BJ (cell line): ENCODE measurements around the gene CYP2D6. TPM values are rescaled to one million over a fixed set of nuclear protein-coding genes. Genes with fewer than 3 reads are reported as not detected.
"Not testable (repeated sequence)": the region's sequence is repeated elsewhere in the genome, so short reads cannot be mapped to it uniquely, and the experiment has no call there.

Experiments used
- CTCF ChIA-PET: fragments of 350-600 bp; formaldehyde crosslinking; extraction: SDS; loops from one replicate; lab custom pipeline; 2021; ENCODE audit warnings: antibody characterized with exemption, inconsistent platforms; lab: Yijun Ruan, JAX
- POLR2A ChIA-PET: fragments of 300-600 bp; sonication (Branson Sonifier 250); formaldehyde crosslinking; extraction: SDS; loops from one replicate; lab custom pipeline; 2021; ENCODE audit warnings: antibody characterized with exemption; lab: Charles Lee
- DNase-seq: peaks from one replicate; pipeline ENCODE4 v3.0.0-alpha.2; 2011; ENCODE audit warnings: low read depth
- H3K27me3 ChIP-seq: 2 replicates; pipeline ENCODE4 v1.6.0; 2011; ENCODE audit warnings: low read length; ENCODE audit not compliant: control insufficient read depth, insufficient read depth
- H3K36me3 ChIP-seq: 2 replicates; pipeline ENCODE4 v1.5.1; 2011; ENCODE audit warnings: low read length; ENCODE audit not compliant: control insufficient read depth, insufficient read depth
- H3K4me3 ChIP-seq: 2 replicates; pipeline ENCODE4 v1.5.1; 2011; ENCODE audit warnings: low read depth, mild to moderate bottlenecking, control low read depth, low read length
- polyA plus RNA-seq: library from polyadenylated mRNA; depleted of rRNA; stranded (reverse); fragments of >200 nt; gene quantifications from 2 replicates; pipeline ENCODE4 v1.2.3, GENCODE V29; 2011
- TF ChIP-seq, protein P1 (sequence below): IDR thresholded peaks from 2 replicates; pipeline ENCODE4 v1.5.1; 2011; ENCODE audit warnings: low read depth, mild to moderate bottlenecking, control low read depth, inconsistent platforms, low read length, moderate library complexity; ENCODE audit not compliant: insufficient read depth

CYP2D6 gene
- polyA plus RNA-seq, 1 experiment: 0.77 TPM

DNA sequence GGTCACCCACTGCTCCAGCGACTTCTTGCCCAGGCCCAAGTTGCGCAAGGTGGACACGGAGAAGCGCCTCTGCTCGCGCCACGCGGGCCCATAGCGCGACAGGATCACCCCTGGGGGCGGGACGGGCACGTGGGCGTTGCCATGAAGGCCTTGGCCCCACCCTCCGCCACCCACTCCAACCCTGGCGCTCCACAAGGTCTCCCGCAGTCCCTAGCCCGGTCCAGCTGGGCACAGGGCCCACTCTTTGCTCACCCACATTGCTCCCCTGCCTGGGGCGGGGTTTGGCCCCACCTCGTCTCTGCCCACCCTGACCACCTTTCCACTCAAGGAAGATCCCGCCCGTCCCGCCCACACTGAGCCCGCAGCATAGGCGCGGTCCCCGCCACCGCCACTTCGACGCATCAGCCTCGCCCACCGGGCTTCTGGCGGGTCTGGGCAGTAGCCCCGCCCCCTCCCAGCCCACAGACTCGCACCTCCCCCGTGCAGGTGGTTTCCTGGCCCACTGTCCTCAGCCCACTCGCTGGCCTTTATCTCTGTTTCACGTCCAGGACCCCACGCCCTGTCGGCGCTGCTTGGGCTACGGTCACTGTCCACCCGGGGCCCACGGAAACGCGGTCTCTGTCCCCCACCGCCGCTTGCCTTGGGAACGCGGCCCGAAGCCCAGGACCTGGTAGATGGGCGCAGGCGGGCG, 12.3 kb upstream of the CYP2D6 start:
- ChIA-PET POLR2A (no interaction called here), CTCF (no interaction called here)
- Histone ChIP-seq H3K27me3 (no peaks in the 10 kb centered on the region), H3K4me3 (no peak overlapping the region), H3K36me3 (no peaks in the 10 kb centered on the region)
- TF ChIP-seq, protein P1, sequence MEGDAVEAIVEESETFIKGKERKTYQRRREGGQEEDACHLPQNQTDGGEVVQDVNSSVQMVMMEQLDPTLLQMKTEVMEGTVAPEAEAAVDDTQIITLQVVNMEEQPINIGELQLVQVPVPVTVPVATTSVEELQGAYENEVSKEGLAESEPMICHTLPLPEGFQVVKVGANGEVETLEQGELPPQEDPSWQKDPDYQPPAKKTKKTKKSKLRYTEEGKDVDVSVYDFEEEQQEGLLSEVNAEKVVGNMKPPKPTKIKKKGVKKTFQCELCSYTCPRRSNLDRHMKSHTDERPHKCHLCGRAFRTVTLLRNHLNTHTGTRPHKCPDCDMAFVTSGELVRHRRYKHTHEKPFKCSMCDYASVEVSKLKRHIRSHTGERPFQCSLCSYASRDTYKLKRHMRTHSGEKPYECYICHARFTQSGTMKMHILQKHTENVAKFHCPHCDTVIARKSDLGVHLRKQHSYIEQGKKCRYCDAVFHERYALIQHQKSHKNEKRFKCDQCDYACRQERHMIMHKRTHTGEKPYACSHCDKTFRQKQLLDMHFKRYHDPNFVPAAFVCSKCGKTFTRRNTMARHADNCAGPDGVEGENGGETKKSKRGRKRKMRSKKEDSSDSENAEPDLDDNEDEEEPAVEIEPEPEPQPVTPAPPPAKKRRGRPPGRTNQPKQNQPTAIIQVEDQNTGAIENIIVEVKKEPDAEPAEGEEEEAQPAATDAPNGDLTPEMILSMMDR: no peak
- DNase-seq: no peak

DNA sequence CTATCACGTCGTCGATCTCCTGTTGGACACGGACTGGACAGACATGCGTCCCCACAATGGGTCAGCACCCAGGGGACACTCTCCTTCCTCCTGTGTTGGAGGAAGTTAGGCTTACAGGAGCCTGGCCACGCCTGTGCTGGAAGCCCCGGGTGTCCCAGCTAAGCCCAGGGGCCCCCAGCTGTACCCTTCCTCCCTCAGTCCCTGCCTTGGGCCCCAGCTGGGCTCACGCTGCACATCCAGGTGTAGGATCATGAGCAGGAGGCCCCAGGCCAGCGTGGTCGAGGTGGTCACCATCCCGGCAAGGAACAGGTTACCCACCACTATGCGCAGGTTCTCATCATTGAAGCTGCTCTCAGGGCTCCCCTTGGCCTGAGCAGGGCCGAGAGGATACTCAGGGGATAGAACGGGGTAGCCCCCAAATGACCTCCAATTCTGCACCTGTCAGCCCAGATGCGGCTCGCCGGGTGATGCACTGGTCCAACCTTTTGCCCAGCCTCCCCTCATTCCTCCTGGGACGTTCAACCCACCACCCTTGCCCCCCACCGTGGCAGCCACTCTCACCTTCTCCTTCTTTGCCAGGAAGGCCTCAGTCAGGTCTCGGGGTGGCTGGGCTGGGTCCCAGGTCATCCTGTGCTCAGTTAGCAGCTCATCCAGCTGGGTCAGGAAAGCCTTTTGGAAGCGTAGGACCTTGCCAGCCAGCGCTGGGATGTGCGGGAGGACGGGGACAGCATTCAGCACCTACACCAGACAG, 10.9 kb upstream of the CYP2D6 start:
- H3K36me3 ChIP-seq, H3K4me3 ChIP-seq, H3K27me3 ChIP-seq, DNase-seq, POLR2A ChIA-PET: not testable (repeated sequence)
- CTCF ChIA-PET: interaction anchor here (0.5 kb wide), 1 partner anchor 161 kb away, joined by 3 read pairs; no protein-coding TSS in a partner anchor

DNA sequence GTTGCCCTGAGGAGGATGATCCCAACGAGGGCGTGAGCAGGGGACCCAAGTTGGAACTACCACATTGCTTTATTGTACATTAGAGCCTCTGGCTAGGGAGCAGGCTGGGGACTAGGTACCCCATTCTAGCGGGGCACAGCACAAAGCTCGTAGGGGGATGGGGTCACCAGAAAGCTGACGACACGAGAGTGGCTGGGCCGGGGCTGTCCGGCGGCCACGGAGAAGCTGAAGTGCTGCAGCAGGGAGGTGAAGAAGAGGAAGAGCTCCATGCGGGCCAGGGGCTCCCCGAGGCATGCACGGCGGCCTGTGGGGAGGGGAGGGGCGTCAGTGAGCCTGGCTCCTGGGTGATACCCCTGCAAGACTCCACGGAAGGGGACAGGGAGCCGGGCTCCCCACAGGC, 9.5 kb upstream of the CYP2D6 start:
- DNase-seq, CTCF ChIA-PET, H3K4me3 ChIP-seq, POLR2A ChIA-PET, H3K27me3 ChIP-seq, H3K36me3 ChIP-seq: not testable (repeated sequence)

DNA sequence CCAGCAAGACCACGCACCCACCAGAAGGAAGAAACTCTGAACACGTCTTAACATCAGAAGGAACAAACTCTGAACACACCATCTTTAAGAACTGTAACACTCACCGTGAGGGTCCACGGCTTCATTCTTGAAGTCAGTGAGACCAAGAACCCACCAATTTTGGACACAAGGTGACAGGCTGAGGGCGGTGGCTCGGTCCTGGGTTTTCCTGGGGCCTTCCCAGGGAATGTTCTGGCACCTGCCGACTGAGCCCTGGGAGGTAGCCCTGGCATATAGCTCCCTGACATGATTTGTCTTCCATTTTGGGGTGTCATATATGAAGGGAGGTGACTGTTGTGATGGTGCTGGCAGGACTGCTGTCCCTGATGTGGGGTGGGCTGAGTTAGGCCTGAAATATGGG, 8.9 kb upstream of the CYP2D6 start:
- H3K4me3 ChIP-seq, DNase-seq, H3K27me3 ChIP-seq, H3K36me3 ChIP-seq, POLR2A ChIA-PET, CTCF ChIA-PET: not testable (repeated sequence)

DNA sequence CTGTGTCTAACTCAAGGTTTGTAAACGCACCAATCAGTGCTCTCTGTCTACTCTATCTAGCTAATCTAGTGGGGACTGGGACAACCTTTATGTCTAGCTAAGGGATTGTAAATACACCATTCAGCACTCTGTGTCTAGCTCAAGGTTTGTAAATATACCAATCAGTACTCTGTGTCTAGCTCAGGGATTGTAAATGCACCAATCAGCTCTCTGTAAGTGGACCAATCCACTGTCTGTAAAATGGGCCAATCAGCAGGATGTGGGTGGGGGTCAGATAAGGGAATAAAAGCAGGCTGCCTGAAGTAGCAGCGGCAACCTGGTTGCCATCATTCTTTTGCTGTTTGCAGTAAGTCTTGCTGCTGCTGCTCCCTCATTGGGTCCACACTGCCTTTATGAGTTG, 8.4 kb upstream of the CYP2D6 start:
- H3K4me3 ChIP-seq: no peak overlapping the region
- DNase-seq: no peak
- H3K36me3 ChIP-seq: no peaks in the 10 kb centered on the region
- TF ChIP-seq, protein P1: no peak
- ChIA-PET POLR2A (no interaction called here), CTCF (no interaction called here)
- no peaks in the 10 kb centered on the region for H3K27me3 ChIP-seq

DNA sequence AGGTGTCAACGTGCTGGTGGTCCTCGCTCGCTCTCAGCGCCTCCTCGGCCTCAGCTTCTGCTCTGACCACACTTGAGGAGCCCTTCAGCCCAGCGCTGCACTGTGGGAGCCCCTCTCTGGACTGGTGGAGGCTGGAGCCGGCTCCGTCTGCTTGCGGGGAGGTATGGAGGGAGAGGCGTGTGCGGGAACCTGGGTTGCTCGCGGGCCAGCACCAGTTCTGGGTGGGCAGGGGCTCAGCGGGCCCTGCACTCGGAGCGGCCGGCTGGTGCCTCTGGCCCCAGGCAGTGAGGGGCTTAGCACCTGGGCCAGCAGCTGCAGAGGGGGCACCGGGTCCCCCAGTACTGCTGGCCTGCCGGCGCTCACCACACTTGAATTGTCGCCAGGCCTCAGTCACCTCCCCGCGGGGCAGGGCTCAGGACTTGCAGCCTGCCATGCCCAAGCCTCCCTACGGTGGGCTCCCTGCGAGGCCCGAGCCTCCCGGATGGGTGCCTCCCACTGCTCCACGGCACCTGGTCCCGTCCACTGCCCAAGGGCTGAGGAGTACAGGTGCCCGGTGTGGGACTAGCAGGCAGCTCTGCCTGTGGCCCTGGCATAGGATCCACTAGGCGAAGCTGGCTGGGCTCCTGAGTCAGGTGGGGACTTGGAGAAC, 7.6 kb upstream of the CYP2D6 start:
- no peak overlapping the region for H3K4me3 ChIP-seq
- DNase-seq: no peak
- POLR2A ChIA-PET: no interaction called here
- no peaks in the 10 kb centered on the region for H3K27me3 ChIP-seq
- no peaks in the 10 kb centered on the region for H3K36me3 ChIP-seq
- TF ChIP-seq, protein P1: no peak
- CTCF ChIA-PET: no interaction called here

DNA sequence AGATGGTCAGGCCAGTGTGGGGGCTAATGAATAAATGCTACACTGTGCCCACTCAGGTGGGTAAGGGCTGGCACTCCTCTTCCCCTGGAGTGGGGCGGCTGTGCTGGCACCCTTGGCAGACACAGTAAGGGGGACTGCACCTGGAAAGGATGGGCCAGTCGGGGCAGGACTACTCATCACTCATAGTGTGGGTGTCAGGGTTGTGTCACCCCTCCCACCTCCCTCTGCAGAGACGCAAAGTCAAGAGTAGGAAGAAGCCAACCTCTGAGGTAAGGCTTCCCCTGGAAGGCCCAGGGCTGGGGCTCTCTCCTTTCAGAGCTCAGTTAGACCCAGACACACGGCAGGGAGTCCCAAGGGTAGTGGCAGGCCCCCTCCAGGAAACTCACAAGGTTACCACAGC, 5.1 kb upstream of the CYP2D6 start:
- H3K36me3 ChIP-seq, DNase-seq, POLR2A ChIA-PET, H3K4me3 ChIP-seq, H3K27me3 ChIP-seq, CTCF ChIA-PET: not testable (repeated sequence)
